GM06990 (cell line): ENCODE measurements around the gene CADM1.

Source experiments
- DNase-seq: peaks from one replicate; pipeline ENCODE4 v3.0.0-alpha.2; 2011; ENCODE audit not compliant: insufficient read length; ENCODE audit errors: extremely low read depth
- H3K27me3 ChIP-seq: replicated peaks from 2 replicates; pipeline ENCODE4 v1.6.0; 2011; ENCODE audit warnings: low read length; ENCODE audit not compliant: control insufficient read depth, insufficient read depth
- H3K36me3 ChIP-seq: 2 replicates; pipeline ENCODE4 v1.5.1; 2011; ENCODE audit warnings: low read length; ENCODE audit not compliant: control insufficient read depth, insufficient read depth
- H3K4me3 ChIP-seq: replicated peaks from 2 replicates; pipeline ENCODE4 v1.5.1; 2011; ENCODE audit warnings: low read depth, mild to moderate bottlenecking, control low read depth, low read length
- CTCF ChIP-seq: IDR thresholded peaks from 2 replicates; pipeline ENCODE4 v1.5.1; 2011; ENCODE audit warnings: low read length, control low read depth, mild to moderate bottlenecking, inconsistent platforms; ENCODE audit not compliant: insufficient read depth, poor library complexity, severe bottlenecking

The CADM1 gene

GRCh38 chr11:115132436-115133228, 371.6 kb downstream of the CADM1 start:
- Histone ChIP-seq H3K36me3 (no peaks in the 10 kb centered on the region), H3K4me3 (no peak overlapping the region), H3K27me3 (no peaks in the 10 kb centered on the region; the same call in 1 of the 2 replicates)
- TF ChIP-seq CTCF = peak; percentile 79
- no peak for DNase-seq

GRCh38 chr11:115129473-115130289, 374.5 kb downstream of the CADM1 start:
- H3K4me3 ChIP-seq = no peak overlapping the region
- no peaks in the 10 kb centered on the region for H3K36me3 ChIP-seq
- TF ChIP-seq CTCF = no peak
- H3K27me3 ChIP-seq = no peaks in the 10 kb centered on the region
- no peak for DNase-seq

GRCh38 chr11:115128226-115128625, 376.0 kb downstream of the CADM1 start:
- Histone ChIP-seq H3K27me3 (no peaks in the 10 kb centered on the region), H3K36me3 (no peaks in the 10 kb centered on the region), H3K4me3 (no peak overlapping the region)
- no peak for TF ChIP-seq CTCF
- DNase-seq = no peak

GRCh38 chr11:115127790-115128189, 376.4 kb downstream of the CADM1 start:
- no peaks in the 10 kb centered on the region for H3K36me3 ChIP-seq
- no peak for DNase-seq
- H3K4me3 ChIP-seq = no peak overlapping the region
- H3K27me3 ChIP-seq = no peaks in the 10 kb centered on the region
- TF ChIP-seq CTCF = no peak

- no peak for TF ChIP-seq CTCF
- H3K4me3 ChIP-seq = peak overlapping the region; percentile 14
- no peaks in the 10 kb centered on the region for H3K36me3 ChIP-seq
- no peaks in the 10 kb centered on the region for H3K27me3 ChIP-seq
- DNase-seq = peak; percentile 24
Observed at GRCh38 chr11:115126515-115127208, 377.6 kb downstream of the CADM1 start.
